ENCODE data around the gene PRCC. TPM values are rescaled to one million over a fixed set of nuclear protein-coding genes. Genes with fewer than 3 reads are reported as not detected.
"Not testable (repeated sequence)": the region's sequence is repeated elsewhere in the genome, so short reads cannot be mapped to it uniquely, and the experiment has no call there.

Gene PRCC
- total and polyA plus RNA-seq, 7 experiments from 2014 or later = 40.9 to 88.9 (median 60.8) TPM

- intact Hi-C loops (cut with micrococcal nuclease); CTCF ChIA-PET: not testable (repeated sequence)
Measured at GRCh38 chr1:156765136-156765535, 2.2 kb upstream of the PRCC start.

GRCh38 chr1:156765666-156766065, 1.7 kb upstream of the PRCC start:
- no peaks in the 10 kb centered on the region for H3K27me3 Mint-ChIP-seq
- Histone ChIP-seq H3K4me3 (ENCODE audit: low read length) (no peak overlapping the region), H3K36me3 (ENCODE audit: control insufficient read depth in 2 of 3, insufficient read depth in 3 of 3, low read length in 3 of 3) (peaks cover 0 to 9% (median 0%) of the 10 kb centered on the region in 3 experiments), H3K4me1 (ENCODE audit: control insufficient read depth in 2 of 2, insufficient read depth in 2 of 2, low read length in 2 of 2) (peaks cover 19 to 32% of the 10 kb centered on the region in 2 donors), H3K27me3 (ENCODE audit: control insufficient read depth in 2 of 2, insufficient read depth in 2 of 2, low read length in 2 of 2) (no peaks in the 10 kb centered on the region), H3K27ac (ENCODE audit: low read depth, low read length) (no peak overlapping the region), H3K9me3 (ENCODE audit: control insufficient read depth in 2 of 3, low read length in 3 of 3) (no peaks in the 10 kb centered on the region)
- ChIA-PET CTCF (interaction anchor here (1.2 kb wide), 1 partner anchor 18 kb away, joined by 3 read pairs; no protein-coding TSS in a partner anchor), POLR2A (interaction anchor here (1.6 to 4.8 kb wide), 4 partner anchors 11 to 265 kb away, joined by 3 to 53 read pairs (median 25); partner anchors contain the start of genes HDGF, MEF2D and MRPL24)
- peaks cover 0 to 12% (median 10%) of the 10 kb centered on the region in 5 donors for H3K36me3 Mint-ChIP-seq
- peak overlapping the region in 1 of 10 donors; percentile 38 for H3K4me3 Mint-ChIP-seq
- DNase-seq = no peak
- ATAC-seq = no peak
- intact Hi-C loops (cut with micrococcal nuclease) = loop anchor here in 1 of 2 donors (2.0 kb wide), 3 partner anchors 309 to 907 kb away; partner anchors contain the start of genes SMG5 and SYT11
- H3K9me3 Mint-ChIP-seq = peaks cover 0 to 2% (median 0%) of the 10 kb centered on the region in 11 donors
- peaks cover 22 to 31% (median 28%) of the 10 kb centered on the region in 7 donors for H3K4me1 Mint-ChIP-seq
- H3K27ac Mint-ChIP-seq = no peak overlapping the region

More at GRCh38 chr1:156765136-156765535, 2.2 kb upstream of the PRCC start:
- H3K36me3 ChIP-seq (ENCODE audit: control insufficient read depth in 2 of 3, insufficient read depth in 3 of 3, low read length in 3 of 3); DNase-seq; H3K9me3 ChIP-seq (ENCODE audit: control insufficient read depth in 2 of 3, low read length in 3 of 3); H3K27ac ChIP-seq (ENCODE audit: low read depth, low read length); H3K4me3 Mint-ChIP-seq; H3K27me3 Mint-ChIP-seq; ATAC-seq; H3K4me3 ChIP-seq (ENCODE audit: low read length); H3K9me3 Mint-ChIP-seq; H3K27ac Mint-ChIP-seq; H3K36me3 Mint-ChIP-seq; H3K27me3 ChIP-seq (ENCODE audit: control insufficient read depth in 2 of 2, insufficient read depth in 2 of 2, low read length in 2 of 2): not testable (repeated sequence)
- H3K4me1 ChIP-seq (ENCODE audit: control insufficient read depth in 2 of 2, insufficient read depth in 2 of 2, low read length in 2 of 2) = peaks cover 19 to 30% of the 10 kb centered on the region in 2 donors
- peaks cover 18 to 27% (median 23%) of the 10 kb centered on the region in 7 donors for H3K4me1 Mint-ChIP-seq
- POLR2A ChIA-PET = interaction anchor here (4.8 kb wide), 1 partner anchor 13 kb away, joined by 42 read pairs; the partner anchor contains the start of gene HDGF

- H3K4me3 ChIP-seq (ENCODE audit: low read length) = peak overlapping the region; percentile 58
- peak overlapping the region; percentile 98 for H3K27ac ChIP-seq (ENCODE audit: low read depth, low read length)
- peaks cover 0 to 14% (median 0%) of the 10 kb centered on the region in 3 experiments for H3K36me3 ChIP-seq (ENCODE audit: control insufficient read depth in 2 of 3, insufficient read depth in 3 of 3, low read length in 3 of 3)
- H3K9me3 Mint-ChIP-seq = peaks cover 0 to 3% (median 0%) of the 10 kb centered on the region in 11 donors
- H3K36me3 Mint-ChIP-seq = peaks cover 0 to 19% (median 18%) of the 10 kb centered on the region in 5 donors
- H3K4me3 Mint-ChIP-seq = no peak overlapping the region
- H3K27ac Mint-ChIP-seq = peak overlapping the region in 2 of 9 donors; percentile 13 to 51
- H3K4me1 Mint-ChIP-seq = peaks cover 30 to 39% (median 36%) of the 10 kb centered on the region in 7 donors
- no peaks in the 10 kb centered on the region for H3K9me3 ChIP-seq (ENCODE audit: control insufficient read depth in 2 of 3, low read length in 3 of 3)
- no peaks in the 10 kb centered on the region for H3K27me3 ChIP-seq (ENCODE audit: control insufficient read depth in 2 of 2, insufficient read depth in 2 of 2, low read length in 2 of 2)
- ATAC-seq (no peak), DNase-seq (peak in 1 of 9 donors; percentile 22)
- intact Hi-C loops (cut with micrococcal nuclease) = loop anchor here (1.0 to 2.0 kb wide), 16 partner anchors 15 to 908 kb away; partner anchors contain the start of genes HDGF (in 2 of the 2), ISG20L2 (in 2 of the 2), METTL25B (in 2 of the 2) and MRPL24 (in 2 of the 2)
- no peaks in the 10 kb centered on the region for H3K27me3 Mint-ChIP-seq
- POLR2A ChIA-PET = interaction anchor here (0.6 to 5.9 kb wide), 16 partner anchors 10 to 831 kb away, joined by 3 to 74 read pairs (median 5); partner anchors contain the start of genes HDGF, ISG20L2, MEF2D and METTL25B
- CTCF ChIA-PET = interaction anchor here (1.1 to 2.7 kb wide), 4 partner anchors 14 to 41 kb away, joined by 3 to 12 read pairs (median 4); partner anchors contain the start of gene MRPL24
- peaks cover 19 to 36% of the 10 kb centered on the region in 2 donors for H3K4me1 ChIP-seq (ENCODE audit: control insufficient read depth in 2 of 2, insufficient read depth in 2 of 2, low read length in 2 of 2)
Measured at GRCh38 chr1:156766298-156767100, 836 bp upstream of the PRCC start.

- Histone ChIP-seq H3K27me3 (ENCODE audit: control insufficient read depth in 2 of 2, insufficient read depth in 2 of 2, low read length in 2 of 2) (no peaks in the 10 kb centered on the region), H3K9me3 (ENCODE audit: control insufficient read depth in 2 of 3, low read length in 3 of 3) (no peaks in the 10 kb centered on the region), H3K36me3 (ENCODE audit: control insufficient read depth in 2 of 3, insufficient read depth in 3 of 3, low read length in 3 of 3) (peaks cover 0 to 24% (median 4%) of the 10 kb centered on the region in 3 experiments), H3K27ac (ENCODE audit: low read depth, low read length) (peak overlapping the region; percentile 98), H3K4me1 (ENCODE audit: control insufficient read depth in 2 of 2, insufficient read depth in 2 of 2, low read length in 2 of 2) (peaks cover 26 to 41% of the 10 kb centered on the region in 2 donors), H3K4me3 (ENCODE audit: low read length) (peak overlapping the region; percentile 89)
- Mint-ChIP-seq H3K9me3 (peaks cover 0 to 3% (median 0%) of the 10 kb centered on the region in 11 donors), H3K27ac (peak overlapping the region in 2 of 9 donors; percentile 88 to 91), H3K27me3 (no peaks in the 10 kb centered on the region), H3K4me3 (no peak overlapping the region), H3K4me1 (peaks cover 42 to 53% (median 45%) of the 10 kb centered on the region in 7 donors), H3K36me3 (peaks cover 5 to 28% (median 19%) of the 10 kb centered on the region in 5 donors)
- no peak for ATAC-seq
- DNase-seq = peak in 3 of 9 donors; percentile 33 to 66 (median 53)
- CTCF ChIA-PET = interaction anchor here (1.2 to 2.7 kb wide), 2 partner anchors 41 to 42 kb away, joined by 3 to 12 read pairs; no protein-coding TSS in a partner anchor
- intact Hi-C loops (cut with micrococcal nuclease) = loop anchor here (1.0 to 2.0 kb wide), 16 partner anchors 17 to 909 kb away; partner anchors contain the start of genes HDGF (in 2 of the 2), ISG20L2 (in 2 of the 2), METTL25B (in 2 of the 2) and MRPL24 (in 2 of the 2)
- POLR2A ChIA-PET = interaction anchor here (0.5 to 5.9 kb wide), 14 partner anchors 16 to 1058 kb away, joined by 3 to 74 read pairs (median 7); partner anchors contain the start of genes HDGF, ISG20L2, MEF2D and METTL25B
Measured at GRCh38 chr1:156767879-156768604, 707 bp downstream of the PRCC start.

GRCh38 chr1:156768610-156769295, 1.4 kb downstream of the PRCC start:
- no peaks in the 10 kb centered on the region for H3K27me3 ChIP-seq (ENCODE audit: control insufficient read depth in 2 of 2, insufficient read depth in 2 of 2, low read length in 2 of 2)
- Mint-ChIP-seq H3K4me1 (peaks cover 44 to 60% (median 52%) of the 10 kb centered on the region in 7 donors), H3K9me3 (peaks cover 0 to 3% (median 0%) of the 10 kb centered on the region in 11 donors), H3K27me3 (no peaks in the 10 kb centered on the region), H3K36me3 (peaks cover 9 to 34% (median 21%) of the 10 kb centered on the region in 5 donors), H3K4me3 (no peak overlapping the region), H3K27ac (peak overlapping the region in 3 of 9 donors; percentile 56 to 91 (median 88))
- H3K4me1 ChIP-seq (ENCODE audit: control insufficient read depth in 2 of 2, insufficient read depth in 2 of 2, low read length in 2 of 2) = peaks cover 26 to 46% of the 10 kb centered on the region in 2 donors
- peak overlapping the region; percentile 98 for H3K27ac ChIP-seq (ENCODE audit: low read depth, low read length)
- H3K9me3 ChIP-seq (ENCODE audit: control insufficient read depth in 2 of 3, low read length in 3 of 3) = no peaks in the 10 kb centered on the region
- POLR2A ChIA-PET = interaction anchor here (0.5 to 5.9 kb wide), 5 partner anchors 17 to 1059 kb away, joined by 3 to 74 read pairs (median 9); partner anchors contain the start of genes HDGF, ISG20L2, METTL25B and MRPL24
- DNase-seq = no peak
- ATAC-seq = no peak
- CTCF ChIA-PET = interaction anchor here (1.2 to 2.7 kb wide), 2 partner anchors 41 to 43 kb away, joined by 3 to 12 read pairs; no protein-coding TSS in a partner anchor
- H3K4me3 ChIP-seq (ENCODE audit: low read length) = peak overlapping the region; percentile 89
- intact Hi-C loops (cut with micrococcal nuclease) = no loop called here
- peaks cover 0 to 30% (median 4%) of the 10 kb centered on the region in 3 experiments for H3K36me3 ChIP-seq (ENCODE audit: control insufficient read depth in 2 of 3, insufficient read depth in 3 of 3, low read length in 3 of 3)
